HepG2 (cell line): ENCODE measurements around the gene KATNB1. TPM values are rescaled to one million over a fixed set of nuclear protein-coding genes. Genes with fewer than 3 reads are reported as not detected.

Experiments used
- ATAC-seq: fragments of 200-7000 bp; cut with Tn5 transposase; 3 replicates; pipeline ENCODE4 v1.9.1; 2020; ENCODE audit warnings: mild to moderate bottlenecking, moderate library complexity
- BruUV-seq: library from RNA; stranded (reverse); fragments of 400-500 nt; replicated peaks from 2 replicates; lab custom pipeline; 2021; lab: Mats Ljungman, UMichigan
- CTCF ChIA-PET: fragments of 300-600 bp; formaldehyde crosslinking; extraction: SDS; loops from one replicate; lab custom pipeline; 2021; ENCODE audit warnings: low total read pairs, inconsistent platforms, low intra/inter-chr PET ratio; lab: Yijun Ruan, JAX
- POLR2A ChIA-PET: fragments of 350-600 bp; sonication (Branson Sonifier 250); formaldehyde crosslinking; loops from one replicate; lab custom pipeline; 2020; ENCODE audit warnings: antibody characterized with exemption, inconsistent platforms; lab: Yijun Ruan, JAX
- DNase-seq: peaks from one replicate; pipeline ENCODE4 v3.0.0-alpha.2; 2015; ENCODE audit warnings: low spot score
- FAIRE-seq: peaks from 3 replicates; lab custom pipeline; 2011; peaks lifted over from hg19 to GRCh38; lab: Jason Lieb, UNC
- H2AFZ ChIP-seq: one replicate; pipeline ENCODE4 v1.6.1; 2011; ENCODE audit warnings: low read length, inconsistent platforms
- H3K27ac ChIP-seq: fragments of 300-600 bp; 3 replicates; pipeline ENCODE4 v1.8.0; 2011; ENCODE audit warnings: mixed run types, mild to moderate bottlenecking, mixed read lengths, low read length, inconsistent platforms; ENCODE audit not compliant: insufficient read depth; ENCODE audit errors: extremely low read length
- H3K27me3 ChIP-seq, 2 experiments: fragments of 200-600 bp in 1 of 2; 2 replicates in 1 of 2; 3 replicates in 1 of 2; pipeline versions ENCODE4 v1.6.0 to v1.8.0; 2011; ENCODE audit warnings: low read length in 2 of 2, mild to moderate bottlenecking in 2 of 2, moderate library complexity in 2 of 2, inconsistent platforms in 1 of 2; ENCODE audit not compliant: insufficient read depth in 2 of 2, control insufficient read depth in 1 of 2
- H3K36me3 ChIP-seq, 2 experiments: fragments of 200-600 bp in 1 of 2; replicated peaks in 1 of 2; 2 replicates in 1 of 2; 3 replicates in 1 of 2; pipeline versions ENCODE4 v1.5.1 to v1.8.0; 2011; ENCODE audit warnings: low read length in 2 of 2, inconsistent platforms in 1 of 2; ENCODE audit not compliant: insufficient read depth in 2 of 2, control insufficient read depth in 1 of 2
- H3K4me1 ChIP-seq: 2 replicates; pipeline ENCODE4 v1.5.1; 2012; ENCODE audit warnings: low read length, inconsistent platforms; ENCODE audit not compliant: insufficient read depth
- H3K4me2 ChIP-seq: 2 replicates; pipeline ENCODE4 v1.6.0; 2011; ENCODE audit warnings: low read depth, low read length, inconsistent platforms
- H3K4me3 ChIP-seq, 3 experiments: fragments of 200-600 bp in 1 of 3; sonication (generic), shearing (Covaris generic) in 1 of 3; replicated peaks in 1 of 3; 2 replicates each; pipeline ENCODE4 v1.5.1; 2011 to 2016; ENCODE audit warnings: low read length in 3 of 3, inconsistent platforms in 2 of 3, low read depth in 2 of 3, mild to moderate bottlenecking in 2 of 3, control low read depth in 1 of 3, mixed read lengths in 1 of 3; ENCODE audit not compliant: insufficient read depth in 1 of 3
- H3K79me2 ChIP-seq: one replicate; pipeline ENCODE4 v1.6.1; 2011; ENCODE audit warnings: low read length, inconsistent platforms; ENCODE audit not compliant: insufficient read depth
- H3K9ac ChIP-seq: 2 replicates; pipeline ENCODE4 v1.6.0; 2011; ENCODE audit warnings: mild to moderate bottlenecking, low read depth, low read length, inconsistent platforms; ENCODE audit not compliant: insufficient read depth
- H3K9me3 ChIP-seq: 2 replicates; pipeline ENCODE4 v1.5.1; 2012; ENCODE audit warnings: mild to moderate bottlenecking, low read length
- H4K20me1 ChIP-seq: 2 replicates; pipeline ENCODE4 v1.6.0; 2011; ENCODE audit warnings: inconsistent platforms, mild to moderate bottlenecking, low read length, moderate library complexity; ENCODE audit not compliant: insufficient read depth
- FOXA1 ChIP-seq, 2 experiments: fragments of 450-650 bp in 1 of 2; sonication (generic) in 1 of 2; formaldehyde crosslinking in 1 of 2; IDR thresholded peaks; 2 replicates each; pipeline versions ENCODE4 v1.4.0 to v1.6.1; 2016 to 2020; ENCODE audit warnings: missing genetic modification reagents in 1 of 2
- FOXA3 ChIP-seq: IDR thresholded peaks from 2 replicates; pipeline ENCODE4 v1.6.1; 2016; ENCODE audit warnings: missing genetic modification reagents, missing compliant biosample characterization
- MAZ ChIP-seq, 2 experiments: sonication (generic) in 1 of 2; formaldehyde crosslinking in 1 of 2; IDR thresholded peaks; 2 replicates each; pipeline versions ENCODE4 v1.5.0 to v1.6.1; 2012 to 2020; ENCODE audit warnings: low read depth in 2 of 2, mild to moderate bottlenecking in 2 of 2, borderline replicate concordance in 1 of 2, improper control_type of control experiment in 1 of 2, low read length in 1 of 2, missing genetic modification reagents in 1 of 2, moderate library complexity in 1 of 2
- SP4 ChIP-seq: sonication (generic); formaldehyde crosslinking; IDR thresholded peaks from 2 replicates; pipeline ENCODE4 v1.8.1; 2023; ENCODE audit warnings: mild to moderate bottlenecking, missing genetic modification reagents
- TEAD3 ChIP-seq: optimal IDR thresholded peaks from 2 replicates; pipeline ENCODE3; 2016; ENCODE audit warnings: borderline replicate concordance
- ZNF317 ChIP-seq: sonication (generic); formaldehyde crosslinking; IDR thresholded peaks from 2 replicates; pipeline ENCODE4 v1.5.0; 2020; ENCODE audit warnings: mild to moderate bottlenecking, missing genetic modification reagents
- WGBS: methylation state at CpG from one replicate; pipeline ENCODE4 v1.1.6; 2017; ENCODE audit warnings: low lambda C conversion rate; 5-methylcytosine and 5-hydroxymethylcytosine counted together
- in situ Hi-C: cut with HindIII; loops from 2 replicates; pipeline ENCODE4 v1.10.0; 2017; ENCODE audit warnings: low pct_unique_long_range_greater_than_20kb; ENCODE audit not compliant: extremely low pct_ligation_motif_present
- intact Hi-C: fragments of 100-400 bp; cut with micrococcal nuclease; formaldehyde crosslinking; loops from one replicate; pipeline ENCODE4 v1.10.0; 2022; ENCODE audit not compliant: unreplicated experiment
- polyA plus RNA-seq, 8 experiments: library from polyadenylated mRNA; depleted of rRNA in 3 of 8; stranded (reverse) in 7 of 8; unstranded in 1 of 8; fragments of >200 nt; fragmentation: Illumina TruSeq in 4 of 8; extraction: Trizol in 4 of 8; gene quantifications; 2 replicates each; pipeline versions ENCODE4 v1.2.1 to v1.2.3, GENCODE V29; 2011 to 2016; ENCODE audit warnings: low read depth in 4 of 8, missing spikeins in 1 of 8, mixed read lengths in 1 of 8; ENCODE audit not compliant: insufficient read depth in 1 of 8
- total RNA-seq, 5 experiments: library from RNA; depleted of rRNA; stranded (reverse); fragments of >200 nt; fragmentation: Illumina TruSeq; extraction: Trizol; gene quantifications; 2 replicates each; pipeline ENCODE4 v1.2.3, GENCODE V29; 2016; ENCODE audit warnings: low read depth in 1 of 5

Gene KATNB1
- total and polyA plus RNA-seq, 2 of the 13 experiments (the other 11 are each of a cell fraction or from before 2014, with no cell fraction given), result 31.5 to 43.5 TPM

DNA sequence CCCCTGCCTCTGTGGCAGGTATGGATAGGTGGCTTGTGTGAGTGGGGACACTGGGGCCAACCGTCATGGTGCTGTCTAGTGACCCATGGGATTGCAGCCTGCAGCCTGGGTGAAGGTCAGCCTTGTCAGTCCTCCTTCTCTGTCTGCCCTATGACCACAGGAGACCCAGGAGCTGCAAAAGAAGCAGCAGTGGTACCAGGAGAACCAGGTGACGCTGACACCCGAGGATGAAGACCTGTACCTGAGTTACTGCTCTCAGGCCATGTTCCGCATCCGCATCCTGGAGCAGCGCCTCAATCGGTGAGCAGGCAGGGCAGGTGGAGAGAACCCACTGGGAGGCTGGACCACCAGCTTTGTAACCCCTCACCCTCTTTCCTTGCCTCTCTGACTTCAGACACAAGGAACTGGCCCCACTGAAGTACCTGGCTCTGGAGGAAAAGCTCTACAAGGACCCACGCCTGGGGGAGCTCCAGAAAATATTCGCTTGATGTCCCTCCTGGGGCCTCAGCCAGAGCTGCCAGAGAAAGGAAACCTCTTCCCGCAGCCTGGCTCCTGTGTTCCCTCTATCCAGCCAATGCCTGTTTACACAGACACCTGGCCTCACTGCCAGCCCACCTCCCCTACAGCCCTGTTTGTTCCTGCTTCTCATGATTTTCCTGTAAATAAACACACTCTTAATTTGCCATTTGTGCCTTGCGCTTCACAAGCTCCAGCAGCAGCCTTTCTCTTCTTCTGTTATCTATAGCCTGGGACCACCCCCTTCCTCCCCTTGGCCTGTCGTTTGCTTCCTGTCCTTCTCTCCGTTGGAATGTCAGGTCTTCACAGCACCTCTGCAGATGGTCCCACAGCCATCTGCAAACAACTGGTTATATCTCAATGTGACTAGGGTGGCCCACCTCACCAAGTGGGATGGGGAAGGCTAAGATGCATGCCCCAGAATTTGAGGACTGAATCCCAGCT lies 4.5 kb upstream of the KATNB1 start:
- Histone ChIP-seq H3K79me2 (no peaks in the 10 kb centered on the region), H2AFZ (no peak overlapping the region), H3K4me3 (no peak overlapping the region), H3K9ac (no peak overlapping the region), H3K4me2 (no peak overlapping the region), H3K27ac (no peak overlapping the region), H3K9me3 (no peaks in the 10 kb centered on the region), H3K36me3 (no peaks in the 10 kb centered on the region), H3K4me1 (peaks cover 22% of the 10 kb centered on the region), H3K27me3 (no peaks in the 10 kb centered on the region; a peak in 1 of 5 replicates), H4K20me1 (no peaks in the 10 kb centered on the region)
- ATAC-seq, result no peak
- CTCF ChIA-PET, result no interaction called here
- DNase-seq, result no peak
- intact Hi-C loops, result loop anchor here (10.0 kb wide), 1 partner anchor 274 kb away; the partner anchor contains the start of genes USB1 and ZNF319
- in situ Hi-C loops, result no loop called here
- FAIRE-seq, result no peak
- no TSS peak for BruUV-seq
- 70% methylated on average over 11 of the region's 13 CpGs for WGBS
- POLR2A ChIA-PET, result interaction anchor here (2.4 kb wide), 1 partner anchor 27 kb away, joined by 8 read pairs; no protein-coding TSS in a partner anchor
- TF ChIP-seq TEAD3 (CRISPR knock-in tag) (peak; percentile 28), MAZ (IDR thresholded peaks at IDR 0.05; ENCODE audit: borderline replicate concordance, low read depth, low read length) (no peak), MAZ (CRISPR knock-in tag; IDR thresholded peaks at IDR 0.05; ENCODE audit: low read depth) (no peak), ZNF317 (no peak), FOXA3 (CRISPR knock-in tag) (peak; percentile 59), SP4 (CRISPR knock-in tag) (peak; percentile 23; the same call in 1 of the 2 replicates), FOXA1 (IDR thresholded peaks at IDR 0.05) (no peak), FOXA1 (CRISPR knock-in tag; IDR thresholded peaks at IDR 0.05) (peak; percentile 31; the same call in 1 of the 2 replicates)
